Lower lobe of right lung (tissue), 2 donors: ENCODE results near the gene MRTFB. TPM values are rescaled to one million over a fixed set of nuclear protein-coding genes. Genes with fewer than 3 reads are reported as not detected.

ENCODE experiments used
- ATAC-seq, 2 donors: fragments of 200-7000 bp; cut with Tn5 transposase; one replicate each; pipeline ENCODE4 v1.9.1; 2020 to 2022; ENCODE audit warnings: mild to moderate bottlenecking in 2 of 2, moderate library complexity in 2 of 2
- DNase-seq: peaks from one replicate; pipeline ENCODE4 v3.0.0-alpha.2; 2020
- H3K27ac ChIP-seq: fragments of 200-600 bp; one replicate; pipeline ENCODE4 v1.8.0; 2022
- H3K27me3 ChIP-seq: fragments of 200-600 bp; one replicate; pipeline ENCODE4 v1.8.0; 2022; ENCODE audit warnings: low read depth
- H3K36me3 ChIP-seq: fragments of 200-600 bp; one replicate; pipeline ENCODE4 v1.8.0; 2022; ENCODE audit warnings: mild to moderate bottlenecking
- H3K4me1 ChIP-seq: fragments of 200-600 bp; one replicate; pipeline ENCODE4 v1.8.0; 2022
- H3K4me3 ChIP-seq: fragments of 200-600 bp; one replicate; pipeline ENCODE4 v1.8.0; 2022; ENCODE audit warnings: mild to moderate bottlenecking
- H3K9me3 ChIP-seq: fragments of 200-600 bp; one replicate; pipeline ENCODE4 v1.8.0; 2022
- CTCF ChIP-seq: fragments of 200-600 bp; IDR thresholded peaks from one replicate; pipeline ENCODE4 v1.8.0; 2022; ENCODE audit warnings: antibody characterized with exemption, mild to moderate bottlenecking
- intact Hi-C: fragments of 100-400 bp; cut with DNase I; formaldehyde crosslinking; loops from one replicate; pipeline ENCODE4 v1.11.0; 2022
- total RNA-seq: library from RNA; stranded (reverse); fragmentation: NEBNext Ultra II Directional; extraction: Animal tissue kit (Norgen Biotek cat#: 25700); gene quantifications from one replicate; pipeline ENCODE4 v1.2.1, GENCODE V29; 2021
- donor health status: DM: no; HTN: yes; CAD: no; lungs with severe emphysema.

MRTFB gene
- total RNA-seq, 1 donor from 2014 or later, result 50.8 TPM

- Histone ChIP-seq H3K27me3 (no peaks in the 10 kb centered on the region), H3K4me1 (peaks cover 15% of the 10 kb centered on the region), H3K9me3 (no peaks in the 10 kb centered on the region), H3K4me3 (peak overlapping the region; percentile 89), H3K36me3 (no peaks in the 10 kb centered on the region), H3K27ac (peak overlapping the region; percentile 84)
- TF ChIP-seq CTCF, result no peak
- no peak for ATAC-seq
- no peak for DNase-seq
- intact Hi-C loops, result no loop called here
Measured at GRCh38 chr16:14070555-14070876, 603 bp upstream of the MRTFB start.

GRCh38 chr16:14071576-14072271, 605 bp downstream of the MRTFB start:
- no peak for ATAC-seq
- Histone ChIP-seq H3K9me3 (no peaks in the 10 kb centered on the region), H3K27me3 (no peaks in the 10 kb centered on the region), H3K27ac (peak overlapping the region; percentile 84), H3K4me1 (peaks cover 15% of the 10 kb centered on the region), H3K36me3 (no peaks in the 10 kb centered on the region), H3K4me3 (peak overlapping the region; percentile 89)
- no peak for TF ChIP-seq CTCF
- intact Hi-C loops, result no loop called here
- no peak for DNase-seq

GRCh38 chr16:14072360-14072759, 1.2 kb downstream of the MRTFB start:
- DNase-seq, result no peak
- Histone ChIP-seq H3K27me3 (no peaks in the 10 kb centered on the region), H3K27ac (peak overlapping the region; percentile 84), H3K36me3 (no peaks in the 10 kb centered on the region), H3K4me1 (peaks cover 15% of the 10 kb centered on the region), H3K9me3 (no peaks in the 10 kb centered on the region), H3K4me3 (peak overlapping the region; percentile 89)
- no peak for ATAC-seq
- intact Hi-C loops, result no loop called here
- no peak for TF ChIP-seq CTCF

- ATAC-seq (no peak), DNase-seq (no peak)
- intact Hi-C loops, result no loop called here
- H3K4me1 ChIP-seq, result peaks cover 15% of the 10 kb centered on the region
- TF ChIP-seq CTCF, result no peak
- H3K4me3 ChIP-seq, result no peak overlapping the region
- H3K9me3 ChIP-seq, result no peaks in the 10 kb centered on the region
- H3K27me3 ChIP-seq, result no peaks in the 10 kb centered on the region
- no peak overlapping the region for H3K27ac ChIP-seq
- no peaks in the 10 kb centered on the region for H3K36me3 ChIP-seq
Measured at GRCh38 chr16:14074544-14074943, 3.4 kb downstream of the MRTFB start.

GRCh38 chr16:14077918-14078317, 6.8 kb downstream of the MRTFB start:
- no peak for TF ChIP-seq CTCF
- Histone ChIP-seq H3K4me3 (no peak overlapping the region), H3K36me3 (peaks cover 14% of the 10 kb centered on the region), H3K4me1 (peaks cover 8% of the 10 kb centered on the region), H3K9me3 (no peaks in the 10 kb centered on the region), H3K27ac (no peak overlapping the region), H3K27me3 (no peaks in the 10 kb centered on the region)
- DNase-seq (no peak), ATAC-seq (no peak)
- intact Hi-C loops, result no loop called here
